GM12878 (cell line): Measurements from ENCODE around the gene CTDNEP1. TPM values are rescaled to one million over a fixed set of nuclear protein-coding genes. Genes with fewer than 3 reads are reported as not detected.

Experiments used
- BACH1 ChIP-seq: fragments of 450-650 bp; IDR thresholded peaks from 2 replicates; pipeline ENCODE4 v1.6.1; 2017; ENCODE audit warnings: mild to moderate bottlenecking, borderline replicate concordance
- BCL11A ChIP-seq: IDR thresholded peaks from 2 replicates; pipeline ENCODE4 v1.6.1; 2011; ENCODE audit warnings: low read depth, low read length
- BHLHE40 ChIP-seq, 2 experiments: fragments of 450-650 bp in 1 of 2; IDR thresholded peaks; 2 replicates each; pipeline ENCODE4 v1.6.1; 2011 to 2017; ENCODE audit warnings: low read depth in 2 of 2, borderline replicate concordance in 1 of 2, improper control_type of control experiment in 1 of 2, low read length in 1 of 2, mild to moderate bottlenecking in 1 of 2
- CBX3 ChIP-seq: fragments of 200-600 bp; sonication (generic); IDR thresholded peaks from 2 replicates; pipeline ENCODE4 v1.6.1; 2016; ENCODE audit warnings: low read depth, borderline replicate concordance
- CEBPB ChIP-seq, 2 experiments: fragments of 150-350 bp in 1 of 2; IDR thresholded peaks; 2 replicates each; pipeline ENCODE4 v1.6.1; 2012 to 2014; ENCODE audit warnings: low read depth in 2 of 2, low read length in 2 of 2, borderline replicate concordance in 1 of 2, inconsistent platforms in 1 of 2
- CREM ChIP-seq: IDR thresholded peaks from 2 replicates; pipeline ENCODE4 v1.6.1; 2014; ENCODE audit warnings: antibody characterized with exemption, low read depth
- EED ChIP-seq: sonication (generic); IDR thresholded peaks from 2 replicates; pipeline ENCODE4 v1.6.1; 2016; ENCODE audit warnings: antibody characterized with exemption, low read depth
- EGR1 ChIP-seq, 2 experiments: IDR thresholded peaks; 1 replicate in 1 of 2; 2 replicates in 1 of 2; pipeline ENCODE4 v1.6.1; 2011 to 2012; ENCODE audit warnings: low read depth in 2 of 2, low read length in 2 of 2, borderline replicate concordance in 1 of 2, mild to moderate bottlenecking in 1 of 2, moderate library complexity in 1 of 2
- EP300 ChIP-seq, 2 experiments: fragments of 150-350 bp in 1 of 2; IDR thresholded peaks; 2 replicates each; pipeline ENCODE4 v1.6.1; 2011 to 2012; ENCODE audit warnings: low read depth in 2 of 2, low read length in 2 of 2, borderline replicate concordance in 1 of 2, improper control_type of control experiment in 1 of 2, inconsistent platforms in 1 of 2; ENCODE audit not compliant: control insufficient read depth in 1 of 2
- FOS ChIP-seq: IDR thresholded peaks from 3 replicates; pipeline ENCODE4 v1.6.1; 2011; ENCODE audit warnings: borderline replicate concordance; ENCODE audit not compliant: insufficient read length; ENCODE audit errors: extremely low read depth
- GATAD2B ChIP-seq: fragments of 450-650 bp; conservative IDR thresholded peaks from 2 replicates; pipeline ENCODE4 v1.6.1; 2017; ENCODE audit warnings: low read depth, mild to moderate bottlenecking, moderate library complexity
- HDAC6 ChIP-seq: fragments of 200-600 bp; sonication (generic); IDR thresholded peaks from one replicate; pipeline ENCODE4 v1.8.0; 2017; ENCODE audit warnings: antibody characterized with exemption; ENCODE audit not compliant: unreplicated experiment
- HSF1 ChIP-seq: fragments of 150-350 bp; IDR thresholded peaks from 2 replicates; pipeline ENCODE4 v1.6.1; 2014; ENCODE audit warnings: mild to moderate bottlenecking, low read depth, low read length
- IKZF1 ChIP-seq: fragments of 450-650 bp; conservative IDR thresholded peaks from 2 replicates; pipeline ENCODE4 v1.6.1; 2017; ENCODE audit warnings: antibody characterized with exemption, mild to moderate bottlenecking
- MTA2 ChIP-seq: fragments of 450-650 bp; IDR thresholded peaks from 2 replicates; pipeline ENCODE4 v1.6.1; 2016; ENCODE audit warnings: low read depth, mild to moderate bottlenecking, moderate library complexity
- MTA3 ChIP-seq: IDR thresholded peaks from 2 replicates; pipeline ENCODE4 v1.6.1; 2012; ENCODE audit warnings: low read length, inconsistent platforms, borderline replicate concordance
- NFYA ChIP-seq: IDR thresholded peaks from 2 replicates; pipeline ENCODE4 v1.6.1; 2011; ENCODE audit warnings: low read depth, mild to moderate bottlenecking, low read length, improper control_type of control experiment, borderline replicate concordance
- PAX8 ChIP-seq: fragments of 450-650 bp; IDR thresholded peaks from 2 replicates; pipeline ENCODE4 v1.6.1; 2017; ENCODE audit warnings: mild to moderate bottlenecking, moderate library complexity
- RAD51 ChIP-seq: fragments of 450-650 bp; IDR thresholded peaks from 2 replicates; pipeline ENCODE4 v1.6.1; 2016; ENCODE audit warnings: moderate library complexity, mild to moderate bottlenecking, inconsistent platforms
- RCOR1 ChIP-seq: conservative IDR thresholded peaks from 2 replicates; pipeline ENCODE4 v1.6.1; 2012; ENCODE audit warnings: low read depth, low read length, improper control_type of control experiment
- SUZ12 ChIP-seq: fragments of 200-600 bp; sonication (generic); IDR thresholded peaks from one replicate; pipeline ENCODE4 v1.6.1; 2018; ENCODE audit warnings: antibody characterized with exemption, mild to moderate bottlenecking; ENCODE audit not compliant: unreplicated experiment
- TCF3 ChIP-seq: IDR thresholded peaks from 2 replicates; pipeline ENCODE4 v1.6.1; 2012; ENCODE audit warnings: low read depth, mild to moderate bottlenecking, low read length, borderline replicate concordance; ENCODE audit not compliant: insufficient read depth
- ZBED1 ChIP-seq: IDR thresholded peaks from 2 replicates; pipeline ENCODE4 v1.6.1; 2016; ENCODE audit warnings: borderline replicate concordance
- ZBTB4 ChIP-seq: fragments of 450-650 bp; formaldehyde crosslinking; IDR thresholded peaks from 2 replicates; pipeline ENCODE4 v1.4.0; 2022; ENCODE audit warnings: mild to moderate bottlenecking, moderate library complexity
- ZNF622 ChIP-seq: fragments of 450-650 bp; IDR thresholded peaks from 2 replicates; pipeline ENCODE4 v1.6.1; 2017; ENCODE audit warnings: mild to moderate bottlenecking, inconsistent platforms
- ZZZ3 ChIP-seq: IDR thresholded peaks from 2 replicates; pipeline ENCODE4 v1.6.1; 2011; ENCODE audit warnings: low read depth; ENCODE audit not compliant: control insufficient read depth, insufficient read length
- polyA plus RNA-seq, 11 experiments: library from polyadenylated mRNA; depleted of rRNA in 4 of 11; unstranded in 6 of 11; stranded (reverse) in 5 of 11; fragments of >200 nt; fragmentation: Nextera tagmentation in 4 of 11; fragmentation: Illumina TruSeq in 1 of 11; extraction: Ambion mirVana in 4 of 11; extraction: Trizol in 1 of 11; gene quantifications; 1 replicate in 1 of 11; 2 replicates in 10 of 11; pipeline versions ENCODE4 v1.2.1 to v1.2.3, GENCODE V29; 2011 to 2016; ENCODE audit warnings: inconsistent platforms in 2 of 11, missing spikeins in 2 of 11, low read depth in 1 of 11
- total RNA-seq, 4 experiments: library from RNA; depleted of rRNA in 3 of 4; stranded (reverse); fragments of >200 nt in 3 of 4; fragmentation: Illumina TruSeq in 1 of 4; extraction: Trizol in 1 of 4; gene quantifications; 2 replicates each; pipeline versions ENCODE4 v1.2.1 to v1.2.3, GENCODE V29; 2013 to 2021

Gene CTDNEP1
- total and polyA plus RNA-seq, 10 of the 15 experiments (the other 5 are each of a cell fraction or from before 2014, with no cell fraction given): 23.7 to 176 (median 30.3) TPM

GRCh38 chr17:7204828-7205461, 46.6 kb downstream of the CTDNEP1 start (continued):
- TF ChIP-seq ZBTB4 (CRISPR knock-in tag) (no peak), GATAD2B (peak; percentile 47; the same call in 1 of the 2 replicates), EGR1 (IDR thresholded peaks at IDR 0.05; ENCODE audit: borderline replicate concordance in 1 of 2, low read depth in 2 of 2, low read length in 2 of 2) (no peak), ZBED1 (no peak), EED (no peak), RAD51 (no peak), FOS (no peak), HDAC6 (no peak), MTA2 (no peak), ZZZ3 (no peak), IKZF1 (peak; percentile 49; the same call in 1 of the 2 replicates), BACH1 (no peak), NFYA (no peak), BHLHE40 (IDR thresholded peaks at IDR 0.05; ENCODE audit: borderline replicate concordance in 1 of 2, low read depth in 2 of 2, low read length in 1 of 2) (peak; percentile 4 to 21; a peak in 2 of 4 replicates), HSF1 (no peak), MTA3 (no peak), SUZ12 (no peak), RCOR1 (0 out of 2 replicates have a peak, but pooled peaks have one; percentile 58), CEBPB (IDR thresholded peaks at IDR 0.05; ENCODE audit: borderline replicate concordance in 1 of 2, low read depth in 2 of 2, low read length in 2 of 2) (no peak), PAX8 (no peak), EP300 (IDR thresholded peaks at IDR 0.05; ENCODE audit: borderline replicate concordance in 1 of 2, control insufficient read depth in 1 of 2, low read depth in 2 of 2, low read length in 2 of 2) (peak in 1 of 2 experiments; percentile 31; a peak in 1 of 4 replicates), TCF3 (no peak), CREM (peak; percentile 80), ZNF622 (no peak), BCL11A (no peak), CBX3 (no peak)
